ENCODE data around the gene PDZD8. TPM values are rescaled to one million over a fixed set of nuclear protein-coding genes. Genes with fewer than 3 reads are reported as not detected.
"Not testable (repeated sequence)": the region's sequence is repeated elsewhere in the genome, so short reads cannot be mapped to it uniquely, and the experiment has no call there.

Gene PDZD8
- total RNA-seq, 2 donors from 2014 or later, result 23.0 to 32.9 TPM

GRCh38 chr10:117240621-117241529 lies 134.4 kb downstream of the PDZD8 start, which contains the start of gene SLC18A2:
SLC18A2 (plus strand) TSS chr10:117241114; CDS start chr10:117241694, 580 bp downstream.
- H3K4me3 ChIP-seq, result no peak within 1 kb of the TSS
- H3K4me1 ChIP-seq (ENCODE audit: control insufficient read depth in 1 of 2, low read depth in 2 of 2), result peaks cover 0 to 5% of the 10 kb centered on the region in 2 donors
- TF ChIP-seq CTCF (IDR thresholded peaks at IDR 0.05), result no peak
- H3K27me3 ChIP-seq (replicated peaks; ENCODE audit: insufficient read depth), result no peaks in the 10 kb centered on the region
- H3K36me3 ChIP-seq, result no peaks in the 10 kb centered on the region
- H3K27ac ChIP-seq, result no peak within 1 kb of the TSS
- no peak for ATAC-seq (ENCODE audit: insufficient number of reproducible peaks, low FRiP score, low read depth)
- H3K9me3 ChIP-seq, result no peaks in the 10 kb centered on the region
- no peak for DNase-seq (ENCODE audit: low spot score)

GRCh38 chr10:117239721-117240620 lies 135.3 kb downstream of the PDZD8 start:
- no peak for DNase-seq (ENCODE audit: low spot score)
- TF ChIP-seq CTCF (IDR thresholded peaks at IDR 0.05), result no peak
- no peaks in the 10 kb centered on the region for H3K27me3 ChIP-seq (replicated peaks; ENCODE audit: insufficient read depth)

DNA sequence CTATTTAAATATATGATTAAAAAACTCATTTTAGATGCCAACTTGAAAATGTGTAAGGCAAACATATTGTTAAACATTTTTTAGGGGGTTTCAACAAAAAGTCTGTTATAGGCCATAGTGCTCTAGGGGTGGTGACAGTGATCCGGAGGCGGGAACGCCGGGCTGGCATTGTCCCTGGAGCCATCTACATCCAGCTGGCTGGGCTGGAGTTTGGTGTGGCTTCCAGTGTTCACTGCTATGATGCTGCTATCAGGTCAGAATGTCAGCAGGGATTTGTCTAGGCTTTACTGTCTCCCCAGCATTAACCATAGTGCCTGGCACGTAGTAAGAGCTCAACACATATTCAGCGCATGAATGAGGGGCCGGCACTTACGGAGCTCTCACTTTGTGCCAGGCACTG lies 136.2 kb downstream of the PDZD8 start:
- no peak overlapping the region for H3K27ac ChIP-seq
- H3K9me3 ChIP-seq, result no peaks in the 10 kb centered on the region
- DNase-seq (ENCODE audit: low spot score) (no peak), ATAC-seq (ENCODE audit: insufficient number of reproducible peaks, low FRiP score, low read depth) (no peak)
- H3K27me3 ChIP-seq (replicated peaks; ENCODE audit: insufficient read depth), result no peaks in the 10 kb centered on the region
- no peak overlapping the region for H3K4me3 ChIP-seq
- no peaks in the 10 kb centered on the region for H3K36me3 ChIP-seq
- TF ChIP-seq CTCF (IDR thresholded peaks at IDR 0.05), result no peak
- peaks cover 0 to 5% of the 10 kb centered on the region in 2 donors for H3K4me1 ChIP-seq (ENCODE audit: control insufficient read depth in 1 of 2, low read depth in 2 of 2)

More at GRCh38 chr10:117239721-117240620, 135.3 kb downstream of the PDZD8 start:
- H3K4me3 ChIP-seq, result no peak overlapping the region
- no peaks in the 10 kb centered on the region for H3K9me3 ChIP-seq
- no peaks in the 10 kb centered on the region for H3K36me3 ChIP-seq
- peaks cover 0 to 5% of the 10 kb centered on the region in 2 donors for H3K4me1 ChIP-seq (ENCODE audit: control insufficient read depth in 1 of 2, low read depth in 2 of 2)
- H3K27ac ChIP-seq, result no peak overlapping the region
- no peak for ATAC-seq (ENCODE audit: insufficient number of reproducible peaks, low FRiP score, low read depth)

GRCh38 chr10:117237401-117237991 lies 137.7 kb downstream of the PDZD8 start:
- ATAC-seq (ENCODE audit: insufficient number of reproducible peaks, low FRiP score, low read depth) (no peak), DNase-seq (ENCODE audit: low spot score) (no peak)
- no peak for TF ChIP-seq CTCF (IDR thresholded peaks at IDR 0.05)

DNA sequence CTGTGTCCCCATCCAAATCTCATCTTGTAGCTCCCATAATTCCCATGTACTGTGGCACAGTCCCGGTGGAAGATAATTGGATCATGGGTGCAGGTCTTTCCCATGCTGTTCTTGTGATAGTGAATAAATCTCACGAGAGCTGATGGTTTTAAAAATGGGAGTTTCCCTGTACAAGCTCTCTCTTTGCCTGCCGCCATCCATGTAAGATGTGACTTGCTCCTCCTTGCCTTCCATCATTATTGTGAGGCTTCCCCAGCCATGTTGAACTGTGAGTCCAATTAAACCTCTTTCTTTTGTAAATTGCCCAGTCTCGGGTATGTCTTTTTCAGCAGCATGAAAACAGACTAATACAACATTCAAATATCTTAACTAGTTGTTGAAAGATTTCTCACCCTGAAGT lies 145.1 kb downstream of the PDZD8 start:
- H3K27me3 ChIP-seq (replicated peaks; ENCODE audit: insufficient read depth); H3K36me3 ChIP-seq; H3K4me3 ChIP-seq; H3K4me1 ChIP-seq (ENCODE audit: control insufficient read depth in 1 of 2, low read depth in 2 of 2); H3K27ac ChIP-seq; ATAC-seq (ENCODE audit: insufficient number of reproducible peaks, low FRiP score, low read depth); DNase-seq (ENCODE audit: low spot score); H3K9me3 ChIP-seq: not testable (repeated sequence)

More at GRCh38 chr10:117237401-117237991, 137.7 kb downstream of the PDZD8 start:
- no peaks in the 10 kb centered on the region for H3K9me3 ChIP-seq
- H3K27me3 ChIP-seq (replicated peaks; ENCODE audit: insufficient read depth), result no peaks in the 10 kb centered on the region
- no peaks in the 10 kb centered on the region for H3K36me3 ChIP-seq
- no peak overlapping the region for H3K4me3 ChIP-seq
- H3K27ac ChIP-seq, result no peak overlapping the region
- H3K4me1 ChIP-seq (ENCODE audit: control insufficient read depth in 1 of 2, low read depth in 2 of 2), result peaks cover 0 to 5% of the 10 kb centered on the region in 2 donors
